ENCODE results near the gene TBC1D5.
"Not testable (repeated sequence)": the region's sequence is repeated elsewhere in the genome, so short reads cannot be mapped to it uniquely, and the experiment has no call there.

TBC1D5 gene

GRCh38 chr3:17583530-17583929, 158.9 kb downstream of the TBC1D5 start:
- DNase-seq, result no peak

- DNase-seq, result no peak
Measured at GRCh38 chr3:17581421-17582080, 160.9 kb downstream of the TBC1D5 start.

GRCh38 chr3:17580901-17581300, 161.5 kb downstream of the TBC1D5 start:
- DNase-seq, result no peak

GRCh38 chr3:17579289-17580031, 163.0 kb downstream of the TBC1D5 start:
- DNase-seq, result no peak

GRCh38 chr3:17577796-17578520, 164.5 kb downstream of the TBC1D5 start:
- no peak for DNase-seq

GRCh38 chr3:17573396-17573795, 169.0 kb downstream of the TBC1D5 start:
- no peak for DNase-seq

- DNase-seq, result no peak
Measured at GRCh38 chr3:17571686-17572085, 170.7 kb downstream of the TBC1D5 start.

- no peak for DNase-seq
Measured at GRCh38 chr3:17562845-17563244, 179.6 kb downstream of the TBC1D5 start.

- DNase-seq, result no peak
Measured at GRCh38 chr3:17558565-17558964, 183.9 kb downstream of the TBC1D5 start.

GRCh38 chr3:17557749-17558463, 184.5 kb downstream of the TBC1D5 start:
- no peak for DNase-seq

GRCh38 chr3:17555525-17555924, 186.9 kb downstream of the TBC1D5 start:
- DNase-seq, result no peak

GRCh38 chr3:17554078-17554477, 188.4 kb downstream of the TBC1D5 start:
- DNase-seq, result no peak

- DNase-seq, result no peak
Measured at GRCh38 chr3:17553080-17553479, 189.4 kb downstream of the TBC1D5 start.

- no peak for DNase-seq
Measured at GRCh38 chr3:17552351-17552750, 190.1 kb downstream of the TBC1D5 start.

GRCh38 chr3:17551895-17552294, 190.5 kb downstream of the TBC1D5 start:
- no peak for DNase-seq

- DNase-seq, result no peak
Measured at GRCh38 chr3:17551333-17551732, 191.1 kb downstream of the TBC1D5 start.

- DNase-seq, result no peak
Measured at GRCh38 chr3:17550624-17551023, 191.8 kb downstream of the TBC1D5 start.

- DNase-seq, result no peak
Measured at GRCh38 chr3:17546500-17547255, 195.8 kb downstream of the TBC1D5 start.

GRCh38 chr3:17544632-17545031, 197.8 kb downstream of the TBC1D5 start:
- no peak for DNase-seq

- DNase-seq, result no peak
Measured at GRCh38 chr3:17542591-17542990, 199.8 kb downstream of the TBC1D5 start.

GRCh38 chr3:17539436-17539835, 203.0 kb downstream of the TBC1D5 start:
- no peak for DNase-seq

- DNase-seq, result no peak
Measured at GRCh38 chr3:17535274-17535673, 207.2 kb downstream of the TBC1D5 start.

GRCh38 chr3:17532446-17532845, 210.0 kb downstream of the TBC1D5 start:
- not testable (repeated sequence) for DNase-seq

All from DMS79 treated with DMSO at 0.1 percent for 48 hours (cell line).